HEK293T (cell line): ENCODE measurements around the gene CDK14.
"Not testable (repeated sequence)": the region's sequence is repeated elsewhere in the genome, so short reads cannot be mapped to it uniquely, and the experiment has no call there.

Source experiments
- CTCF ChIA-PET: fragments of 350-600 bp; formaldehyde crosslinking; extraction: SDS; loops from one replicate; lab custom pipeline; 2021; ENCODE audit warnings: antibody characterized with exemption, inconsistent platforms; lab: Yijun Ruan, JAX
- POLR2A ChIA-PET: fragments of 350-600 bp; formaldehyde crosslinking; extraction: SDS; loops from one replicate; lab custom pipeline; 2020; ENCODE audit warnings: antibody characterized with exemption, inconsistent platforms; lab: Yijun Ruan, JAX
- DNase-seq: peaks from one replicate; pipeline ENCODE4 v3.0.0; 2012; ENCODE audit warnings: mixed read lengths; ENCODE audit errors: extremely low spot score
- ARNT ChIP-seq: fragments of 450-650 bp; IDR thresholded peaks from 2 replicates; pipeline ENCODE4 v1.6.1; 2017; ENCODE audit warnings: mild to moderate bottlenecking
- BHLHE40 ChIP-seq: fragments of 450-650 bp; IDR thresholded peaks from 2 replicates; pipeline ENCODE4 v1.6.1; 2016; ENCODE audit warnings: mild to moderate bottlenecking, moderate library complexity, borderline replicate concordance
- CTBP1 ChIP-seq: fragments of 450-650 bp; IDR thresholded peaks from 2 replicates; pipeline ENCODE4 v1.6.1; 2016; ENCODE audit warnings: borderline replicate concordance
- ELF4 ChIP-seq: fragments of 450-650 bp; IDR thresholded peaks from 2 replicates; pipeline ENCODE4 v1.6.1; 2017; ENCODE audit warnings: antibody characterized with exemption
- FOXA1 ChIP-seq: fragments of 450-650 bp; IDR thresholded peaks from 2 replicates; pipeline ENCODE4 v1.6.1; 2016; ENCODE audit warnings: mild to moderate bottlenecking
- FOXK2 ChIP-seq: fragments of 450-650 bp; IDR thresholded peaks from 2 replicates; pipeline ENCODE4 v1.6.1; 2016; ENCODE audit warnings: mild to moderate bottlenecking
- FOXM1 ChIP-seq: fragments of 450-650 bp; IDR thresholded peaks from 2 replicates; pipeline ENCODE4 v1.6.1; 2017; ENCODE audit warnings: mild to moderate bottlenecking, borderline replicate concordance
- HDGF ChIP-seq: fragments of 450-650 bp; IDR thresholded peaks from 2 replicates; pipeline ENCODE4 v1.6.1; 2017; ENCODE audit warnings: antibody characterized with exemption, borderline replicate concordance
- L3MBTL2 ChIP-seq: fragments of 450-650 bp; conservative IDR thresholded peaks from 2 replicates; pipeline ENCODE4 v1.6.1; 2016; ENCODE audit warnings: mild to moderate bottlenecking
- LEF1 ChIP-seq: fragments of 450-650 bp; IDR thresholded peaks from 2 replicates; pipeline ENCODE4 v1.6.1; 2017; ENCODE audit warnings: mild to moderate bottlenecking, borderline replicate concordance
- NFRKB ChIP-seq: fragments of 450-650 bp; IDR thresholded peaks from 2 replicates; pipeline ENCODE4 v1.6.1; 2016; ENCODE audit warnings: mild to moderate bottlenecking, moderate library complexity
- SP1 ChIP-seq: fragments of 450-650 bp; IDR thresholded peaks from 2 replicates; pipeline ENCODE4 v1.6.1; 2017
- SUZ12 ChIP-seq: fragments of 450-650 bp; IDR thresholded peaks from 2 replicates; pipeline ENCODE4 v1.6.1; 2016; ENCODE audit warnings: mild to moderate bottlenecking
- TARDBP ChIP-seq: fragments of 450-650 bp; IDR thresholded peaks from 2 replicates; pipeline ENCODE4 v1.6.1; 2016
- ZNF384 ChIP-seq: fragments of 450-650 bp; IDR thresholded peaks from 2 replicates; pipeline ENCODE4 v1.6.1; 2016
- TF ChIP-seq, protein P1 (sequence below): fragments of 450-650 bp; IDR thresholded peaks from 2 replicates; pipeline ENCODE4 v1.6.1; 2016

Gene CDK14

GRCh38 chr7:90768301-90768700 lies 172.2 kb downstream of the CDK14 start:
- DNase-seq = no peak
- ChIA-PET POLR2A (no interaction called here), CTCF (no interaction called here)
- TF ChIP-seq FOXK2 (no peak), SUZ12 (no peak), ELF4 (no peak), CTBP1 (no peak), L3MBTL2 (no peak), HDGF (no peak), SP1 (no peak), BHLHE40 (no peak), ZNF384 (no peak), FOXA1 (no peak), NFRKB (no peak), FOXM1 (no peak), ARNT (no peak), LEF1 (no peak), TARDBP (no peak)
- TF ChIP-seq, protein P1, sequence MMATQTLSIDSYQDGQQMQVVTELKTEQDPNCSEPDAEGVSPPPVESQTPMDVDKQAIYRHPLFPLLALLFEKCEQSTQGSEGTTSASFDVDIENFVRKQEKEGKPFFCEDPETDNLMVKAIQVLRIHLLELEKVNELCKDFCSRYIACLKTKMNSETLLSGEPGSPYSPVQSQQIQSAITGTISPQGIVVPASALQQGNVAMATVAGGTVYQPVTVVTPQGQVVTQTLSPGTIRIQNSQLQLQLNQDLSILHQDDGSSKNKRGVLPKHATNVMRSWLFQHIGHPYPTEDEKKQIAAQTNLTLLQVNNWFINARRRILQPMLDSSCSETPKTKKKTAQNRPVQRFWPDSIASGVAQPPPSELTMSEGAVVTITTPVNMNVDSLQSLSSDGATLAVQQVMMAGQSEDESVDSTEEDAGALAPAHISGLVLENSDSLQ = no peak

DNA sequence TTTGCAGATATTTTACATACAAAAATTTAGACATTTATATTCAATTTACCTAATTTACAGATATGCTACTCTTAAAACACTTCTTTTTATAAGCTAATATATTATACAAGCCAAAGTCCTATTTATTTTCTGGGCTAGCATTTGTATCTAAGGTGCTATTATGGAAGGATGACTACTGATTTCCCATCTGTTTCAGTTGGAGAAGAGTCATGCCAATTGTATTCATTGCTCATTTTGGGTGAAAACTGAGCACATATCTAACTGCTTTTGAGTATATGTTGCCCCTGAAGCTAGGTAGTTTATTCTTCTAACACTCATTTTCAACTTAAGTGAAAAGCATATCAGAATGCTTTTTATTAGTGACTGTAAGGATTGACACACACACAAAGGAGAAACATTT lies 172.9 kb downstream of the CDK14 start:
- TF ChIP-seq LEF1 = no peak
- no peak for TF ChIP-seq FOXK2
- TF ChIP-seq ELF4 = no peak
- TF ChIP-seq NFRKB = no peak
- TF ChIP-seq TARDBP = no peak
- ChIA-PET CTCF (no interaction called here), POLR2A (no interaction called here)
- DNase-seq = no peak

- POLR2A ChIA-PET, DNase-seq, CTCF ChIA-PET: not testable (repeated sequence)
These were observed 173.4 kb downstream of the CDK14 start for GRCh38 chr7:90769566-90769965.

GRCh38 chr7:90771281-90771680 lies 175.2 kb downstream of the CDK14 start:
- TF ChIP-seq ELF4 = no peak
- no peak for TF ChIP-seq LEF1
- TF ChIP-seq L3MBTL2 = no peak
- TF ChIP-seq ARNT = no peak
- ChIA-PET CTCF (no interaction called here), POLR2A (no interaction called here)
- DNase-seq = no peak

- TF ChIP-seq CTBP1 = no peak
- no peak for TF ChIP-seq TARDBP
- no peak for TF ChIP-seq ELF4
- no peak for TF ChIP-seq FOXK2
- TF ChIP-seq SP1 = no peak
- TF ChIP-seq ZNF384 = no peak
- no peak for TF ChIP-seq FOXA1
- no peak for TF ChIP-seq HDGF
- TF ChIP-seq LEF1 = no peak
- no peak for TF ChIP-seq ARNT
- TF ChIP-seq NFRKB = no peak
- POLR2A ChIA-PET = no interaction called here
- CTCF ChIA-PET = no interaction called here
- no peak for DNase-seq
These were observed 176.3 kb downstream of the CDK14 start for GRCh38 chr7:90772410-90772809.

DNA sequence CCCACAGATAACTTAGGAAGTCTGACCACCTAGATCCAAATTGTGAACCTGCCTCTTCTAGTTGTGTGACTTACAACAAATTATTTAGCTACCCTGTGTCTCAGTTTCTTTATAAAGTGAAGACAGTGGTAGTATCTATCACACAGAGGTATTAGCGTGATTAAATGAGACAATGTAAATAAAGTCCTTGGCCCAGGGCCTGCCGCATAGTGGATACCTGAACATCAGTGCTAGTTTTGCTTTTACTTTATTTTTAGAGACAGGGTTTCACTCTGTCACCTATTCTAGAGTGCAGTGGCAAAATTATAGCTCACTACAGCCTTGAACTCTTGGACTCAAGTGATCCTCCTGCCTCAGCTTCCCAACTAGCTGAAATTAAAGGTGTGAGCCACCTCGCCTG lies 177.1 kb downstream of the CDK14 start:
- TF ChIP-seq ZNF384 (no peak), ELF4 (no peak), BHLHE40 (no peak), FOXM1 (no peak), FOXK2 (no peak), TARDBP (no peak), SP1 (no peak), CTBP1 (no peak), FOXA1 (no peak), SUZ12 (no peak), NFRKB (no peak), HDGF (no peak)
- DNase-seq = no peak
- ChIA-PET POLR2A (no interaction called here), CTCF (no interaction called here)

GRCh38 chr7:90774706-90775105 lies 178.6 kb downstream of the CDK14 start:
- CTCF ChIA-PET = no interaction called here
- POLR2A ChIA-PET = no interaction called here
- TF ChIP-seq TARDBP (no peak), HDGF (no peak), ZNF384 (no peak), SP1 (no peak), CTBP1 (no peak), FOXM1 (no peak), SUZ12 (no peak), FOXK2 (no peak), L3MBTL2 (no peak), ARNT (no peak), ELF4 (no peak), NFRKB (no peak), LEF1 (no peak), FOXA1 (no peak), BHLHE40 (no peak)
- TF ChIP-seq, protein P1 = no peak
- no peak for DNase-seq
